ENCODE measurements around the gene COA6.
"Not testable (repeated sequence)": the region's sequence is repeated elsewhere in the genome, so short reads cannot be mapped to it uniquely, and the experiment has no call there.

COA6 gene

DNA sequence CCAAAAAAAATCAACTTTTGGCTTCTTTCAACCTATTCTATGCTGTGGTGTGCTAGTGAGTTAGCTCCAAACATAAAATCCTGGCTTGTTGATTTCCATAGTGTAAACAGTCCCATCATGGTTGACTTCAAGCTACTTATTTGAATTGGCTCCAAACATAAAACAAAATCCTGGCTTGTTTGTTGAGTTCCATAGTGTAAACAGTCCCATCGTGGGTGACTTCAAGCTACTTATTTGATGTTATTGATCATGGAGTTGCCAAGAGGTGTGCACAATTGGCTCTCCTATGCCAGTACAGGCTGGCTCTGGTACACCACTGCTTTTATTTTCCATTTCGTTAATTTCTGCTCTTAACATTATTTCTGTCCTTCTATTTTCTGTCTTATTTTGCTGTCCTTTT, 1.8 kb upstream of the COA6 start:
- no peak for DNase-seq

GRCh38 chr1:234372011-234372757, 1.1 kb upstream of the COA6 start:
- no peak for DNase-seq

GRCh38 chr1:234373959-234374254, 651 bp downstream of the COA6 start:
- no peak for DNase-seq

GRCh38 chr1:234375672-234376071, 2.4 kb downstream of the COA6 start:
- DNase-seq, result no peak

- DNase-seq, result not testable (repeated sequence)
Measured at GRCh38 chr1:234379591-234380109, 6.4 kb downstream of the COA6 start.

DNA sequence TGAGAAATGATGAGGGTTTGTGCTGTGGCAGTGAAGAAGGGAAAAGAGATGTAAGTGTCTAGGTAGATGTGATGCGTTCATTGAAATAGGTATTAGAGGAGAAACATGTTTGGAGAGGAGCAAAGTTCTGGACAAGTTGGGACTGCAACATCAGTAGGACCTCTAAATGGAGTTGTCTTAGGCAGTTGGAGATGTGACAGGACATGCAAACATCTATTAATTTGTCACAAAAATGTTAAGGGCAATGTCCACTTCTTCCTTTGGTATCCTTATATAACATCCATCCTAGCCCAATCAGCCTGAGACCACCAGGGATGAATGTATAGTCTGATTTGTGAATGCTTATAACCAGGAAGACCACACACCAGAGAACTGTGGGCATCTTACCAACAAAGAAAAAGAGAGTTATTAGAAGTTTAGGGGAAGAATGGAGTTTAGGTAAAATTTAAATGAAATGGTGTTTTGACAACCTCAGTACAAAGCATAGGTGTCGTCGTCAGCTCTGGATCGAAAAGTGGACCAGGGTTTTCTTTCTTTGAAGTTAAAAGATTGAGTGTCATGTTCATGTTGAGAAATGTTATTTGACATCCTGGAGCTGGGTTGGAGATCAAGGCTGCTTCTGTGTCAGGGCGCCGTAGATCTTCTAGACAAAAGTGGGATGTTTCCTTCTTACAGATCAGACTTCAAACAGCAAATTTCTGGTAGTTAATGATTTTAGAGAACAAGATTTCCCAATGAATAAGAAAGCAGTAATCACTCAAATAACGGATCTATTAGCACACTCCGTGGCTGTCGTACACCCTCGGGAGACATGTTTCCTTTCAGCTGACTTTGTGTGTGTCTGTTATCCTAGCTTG, 8.7 kb downstream of the COA6 start:
- DNase-seq, result no peak

GRCh38 chr1:234386122-234386521, 12.9 kb downstream of the COA6 start:
- no peak for DNase-seq

DNA sequence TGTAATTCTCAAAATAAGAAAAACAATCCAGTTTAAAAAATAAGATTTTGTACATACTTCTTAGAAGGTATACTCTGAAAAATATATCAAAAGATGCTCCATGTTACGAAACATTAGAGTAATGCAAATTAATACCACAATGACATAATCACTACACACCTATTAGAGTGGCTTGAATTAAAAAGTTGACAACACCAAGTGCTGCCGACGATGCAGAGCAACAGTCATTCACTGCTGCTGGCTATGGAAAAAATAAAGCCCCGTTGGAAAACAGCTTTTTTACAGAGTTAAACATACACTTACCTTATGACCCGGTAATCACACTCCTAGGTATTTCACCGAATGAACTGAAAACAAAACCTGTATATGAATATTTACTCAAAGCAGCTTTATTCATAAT, 14.8 kb downstream of the COA6 start:
- no peak for DNase-seq

DNA sequence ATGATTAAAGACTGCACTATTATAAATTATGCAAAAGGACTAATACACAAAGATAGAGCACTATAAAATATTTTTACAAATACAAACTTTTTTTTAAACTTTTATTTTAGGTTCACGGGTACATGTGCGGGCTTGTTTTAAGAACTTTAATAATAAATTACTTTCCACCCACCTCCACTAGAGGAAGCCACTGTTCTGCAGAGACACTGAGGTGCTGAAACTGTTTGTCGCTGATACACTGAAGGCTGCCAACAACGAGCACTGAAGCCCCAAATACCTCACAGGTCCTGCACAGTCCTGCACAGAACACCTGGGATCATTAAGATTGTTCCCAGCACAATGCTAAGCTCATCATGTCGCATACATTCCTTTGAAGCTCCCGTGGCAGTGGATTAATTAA, 19.9 kb downstream of the COA6 start:
- DNase-seq, result no peak

- no peak for DNase-seq
Measured at GRCh38 chr1:234395297-234395696, 22.0 kb downstream of the COA6 start.

DNA sequence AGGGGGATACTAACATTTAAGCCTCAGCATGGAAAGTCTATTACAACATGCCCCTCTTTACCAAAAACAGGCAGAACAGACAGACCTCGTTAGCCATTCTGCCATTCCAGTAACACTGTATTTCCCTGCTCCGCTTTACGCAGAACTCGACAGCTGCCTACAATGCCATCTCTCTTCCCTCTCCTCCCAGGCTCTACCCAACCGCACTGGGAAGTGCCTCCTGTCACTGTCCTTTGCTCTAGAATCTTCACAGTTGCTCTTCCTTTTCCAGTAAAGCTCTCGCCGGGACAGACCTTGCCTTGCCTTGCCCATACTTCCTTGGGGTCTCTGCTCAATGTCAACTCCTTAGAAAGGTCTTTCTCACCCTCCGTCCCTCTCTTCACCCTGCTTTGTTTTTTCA, 22.8 kb downstream of the COA6 start:
- no peak for DNase-seq

DNA sequence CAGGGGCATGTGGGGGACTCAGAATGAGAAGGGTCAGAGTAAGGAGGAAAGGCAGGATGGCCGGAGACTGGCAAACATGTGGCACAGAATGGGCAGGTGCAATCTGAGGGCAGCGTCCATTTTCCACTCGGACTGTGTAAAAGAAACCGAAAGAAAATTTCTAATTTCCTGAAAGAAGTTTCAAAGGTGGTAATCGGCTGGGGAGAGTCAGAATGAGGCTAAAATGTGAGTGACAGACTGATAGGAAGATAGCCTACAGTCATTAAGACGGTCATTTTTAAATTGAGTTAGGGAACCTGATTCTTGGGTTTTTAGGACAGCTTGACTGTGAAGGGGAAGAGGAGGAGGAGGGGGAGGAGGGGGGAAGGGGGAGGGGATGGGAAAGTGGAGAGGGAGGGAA, 23.6 kb downstream of the COA6 start:
- DNase-seq, result no peak

GRCh38 chr1:234397732-234398131, 24.5 kb downstream of the COA6 start:
- DNase-seq, result no peak

GRCh38 chr1:234398849-234399381, 25.7 kb downstream of the COA6 start:
- DNase-seq, result no peak

DNA sequence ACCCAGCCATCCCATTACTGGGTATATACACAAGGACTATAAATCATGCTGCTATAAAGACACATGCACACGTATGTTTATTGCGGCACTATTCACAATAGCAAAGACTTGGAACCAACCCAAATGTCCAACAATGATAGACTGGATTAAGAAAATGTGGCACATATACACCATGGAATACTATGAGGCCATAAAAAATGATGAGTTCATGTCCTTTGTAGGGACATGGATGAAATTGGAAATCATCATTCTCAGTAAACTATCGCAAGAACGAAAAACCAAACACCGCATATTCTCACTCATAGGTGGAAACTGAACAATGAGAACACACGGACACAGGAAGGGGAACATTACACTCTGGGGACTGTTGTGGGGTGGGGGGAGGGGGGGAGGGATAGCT, 26.3 kb downstream of the COA6 start:
- DNase-seq, result not testable (repeated sequence)

DNA sequence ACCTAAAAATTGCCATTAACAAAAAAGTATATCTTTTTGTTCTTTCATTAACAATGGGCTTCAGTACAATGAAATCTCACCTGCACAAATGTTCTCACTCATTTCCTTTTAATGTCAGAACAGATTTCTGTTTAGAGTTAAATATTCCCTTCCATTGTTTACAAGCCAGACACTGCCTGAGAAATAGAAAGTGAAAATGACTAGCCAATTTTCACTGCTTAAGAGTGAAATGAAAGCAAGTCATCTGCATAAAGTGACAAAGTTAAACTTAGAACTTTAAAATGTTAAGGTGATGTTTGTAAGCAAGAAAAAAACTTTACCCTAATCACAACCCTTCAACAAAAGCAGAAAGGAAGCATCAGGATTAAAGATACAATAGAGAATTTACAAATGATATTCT, 27.5 kb downstream of the COA6 start:
- no peak for DNase-seq

- no peak for DNase-seq
Measured at GRCh38 chr1:234401658-234402057, 28.4 kb downstream of the COA6 start.

DNA sequence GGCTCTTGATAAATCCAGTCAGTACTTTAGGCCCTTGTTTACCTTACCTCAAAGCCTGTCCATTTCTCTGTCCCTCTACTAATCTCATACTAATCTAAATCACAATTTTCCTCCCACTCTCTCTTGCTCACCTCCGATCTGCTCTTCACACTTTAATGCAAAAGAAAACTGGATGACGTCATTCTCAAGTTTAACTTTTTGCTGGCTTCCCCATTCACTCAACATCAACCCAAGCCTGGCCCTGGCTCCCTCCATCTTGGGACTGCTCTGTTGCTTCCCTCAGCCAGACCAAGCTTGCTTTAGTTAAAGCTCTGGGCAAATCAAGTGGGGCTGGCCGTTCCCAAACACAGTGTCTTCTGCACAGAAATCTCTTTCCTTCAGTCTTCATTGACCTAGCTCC, 29.7 kb downstream of the COA6 start:
- no peak for DNase-seq

DNA sequence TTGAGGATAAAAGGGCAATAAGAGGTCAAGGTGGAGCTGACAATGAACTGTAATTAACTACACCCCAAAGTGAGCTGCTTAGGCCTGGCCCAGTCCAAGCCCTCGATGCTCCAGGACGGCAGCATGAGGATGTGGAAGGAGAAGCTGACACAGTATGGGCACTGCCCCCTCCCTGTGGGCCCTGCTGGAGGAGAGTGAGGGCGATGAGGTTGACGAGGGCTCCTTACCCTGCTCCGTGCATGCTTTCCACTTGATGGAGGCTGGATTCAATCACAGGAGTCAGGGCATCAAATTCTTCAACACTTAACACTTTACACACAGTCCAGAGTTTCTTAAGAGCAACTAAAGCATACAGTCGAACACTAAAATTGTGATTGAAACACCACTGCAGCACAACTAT, 32.4 kb downstream of the COA6 start:
- no peak for DNase-seq

DNA sequence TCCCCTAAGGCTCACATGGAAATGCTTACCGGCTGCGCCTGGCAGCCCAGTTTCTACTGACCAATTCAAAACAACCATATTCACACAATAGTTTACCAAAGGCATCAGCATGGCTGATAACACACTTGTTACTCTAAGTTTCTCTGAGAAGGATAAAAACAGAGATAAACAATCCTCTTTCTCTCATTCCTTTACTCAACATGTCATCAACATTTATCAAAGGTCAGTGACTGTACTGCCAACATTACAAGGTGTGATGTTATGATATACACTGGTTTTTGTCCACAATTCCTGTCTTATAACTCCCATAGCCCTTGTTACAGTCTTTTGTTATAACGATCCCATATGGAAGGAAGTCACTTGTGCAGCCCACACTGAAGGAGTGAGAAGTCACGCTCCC, 33.6 kb downstream of the COA6 start:
- no peak for DNase-seq

GRCh38 chr1:234408757-234409156, 35.5 kb downstream of the COA6 start:
- DNase-seq, result peak; percentile 87

DNA sequence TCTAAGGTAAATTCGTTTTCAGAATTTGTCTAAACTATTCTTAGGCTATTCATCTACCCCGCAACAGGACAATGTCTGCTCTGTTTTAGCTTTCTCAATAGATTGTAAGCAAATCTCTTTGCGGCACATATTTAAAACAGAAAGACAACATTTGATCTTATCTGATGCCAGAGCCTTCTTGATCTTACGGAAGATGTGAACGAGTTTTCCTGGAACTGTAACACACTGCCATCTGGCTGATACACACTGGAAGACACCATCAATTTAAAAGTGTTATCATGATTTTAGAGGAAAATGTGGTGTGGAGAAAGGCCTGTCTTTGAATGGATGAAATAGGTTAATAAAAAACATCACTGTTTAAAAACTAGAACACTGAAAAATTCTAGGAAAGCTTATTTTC, 36.1 kb downstream of the COA6 start:
- DNase-seq, result no peak

DNA sequence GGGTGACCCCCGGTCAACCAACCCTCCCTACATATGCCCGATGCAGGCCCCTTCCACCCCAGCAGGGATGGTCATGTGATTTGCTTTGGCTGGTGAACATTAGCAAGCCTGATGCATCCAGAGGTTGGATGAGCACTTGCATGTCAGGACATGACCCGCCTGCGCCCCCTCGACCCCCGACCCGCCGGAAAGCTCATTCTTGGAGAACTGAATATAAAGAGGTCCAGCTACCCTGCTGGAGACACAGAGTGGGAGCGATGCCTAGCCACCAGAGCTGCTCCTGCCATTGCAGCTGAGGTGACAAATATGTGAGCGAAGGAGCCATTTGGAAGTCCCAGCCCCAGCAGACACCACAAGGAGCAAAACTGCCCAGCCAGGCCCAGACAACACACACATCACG, 39.6 kb downstream of the COA6 start:
- DNase-seq, result no peak

DNA sequence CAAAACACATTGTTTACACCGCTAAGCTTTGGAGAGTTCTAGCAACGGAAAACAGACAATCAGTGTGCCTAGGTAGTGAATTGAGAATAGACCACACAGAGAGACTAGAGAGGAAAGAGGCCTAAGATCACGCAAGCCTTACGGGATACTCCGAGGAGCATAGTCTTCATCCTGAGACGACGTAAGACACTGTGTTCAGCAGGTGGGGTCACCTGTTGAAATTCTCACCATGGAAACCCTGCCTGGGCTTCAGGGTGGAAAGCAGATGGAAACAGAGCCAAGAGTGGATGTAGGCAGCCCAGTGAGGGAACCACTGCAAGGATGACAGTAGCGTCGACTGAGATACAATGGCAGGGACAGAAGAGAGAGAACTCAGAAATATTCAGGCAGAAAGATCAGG, 40.2 kb downstream of the COA6 start:
- no peak for DNase-seq
